GM19397 (cell line): Measurements from ENCODE around the gene GPR65.
A peak's percentile ranks its signal among the peaks of the same experiment; 100 is the strongest.
"Not testable (repeated sequence)": the region's sequence is repeated elsewhere in the genome, so short reads cannot be mapped to it uniquely, and the experiment has no call there.

Experiments
- ATAC-seq: cut with Tn5 transposase; IDR thresholded peaks from one replicate; pipeline ENCODE4 v1.9.1; 2021; ENCODE audit warnings: mild to moderate bottlenecking, moderate library complexity; ENCODE audit not compliant: unreplicated experiment

The GPR65 gene

GRCh38 chr14:88003425-88003824 lies 1.5 kb upstream of the GPR65 start:
- no peak for ATAC-seq

- ATAC-seq = no peak
These were observed 364 bp upstream of the GPR65 start for GRCh38 chr14:88004506-88005036.

GRCh38 chr14:88005978-88006851 lies 1.3 kb downstream of the GPR65 start:
- peak; percentile 91 for ATAC-seq

GRCh38 chr14:88007608-88008007 lies 2.7 kb downstream of the GPR65 start:
- ATAC-seq = no peak

- no peak for ATAC-seq
These were observed 3.3 kb downstream of the GPR65 start for GRCh38 chr14:88008039-88008742.

DNA sequence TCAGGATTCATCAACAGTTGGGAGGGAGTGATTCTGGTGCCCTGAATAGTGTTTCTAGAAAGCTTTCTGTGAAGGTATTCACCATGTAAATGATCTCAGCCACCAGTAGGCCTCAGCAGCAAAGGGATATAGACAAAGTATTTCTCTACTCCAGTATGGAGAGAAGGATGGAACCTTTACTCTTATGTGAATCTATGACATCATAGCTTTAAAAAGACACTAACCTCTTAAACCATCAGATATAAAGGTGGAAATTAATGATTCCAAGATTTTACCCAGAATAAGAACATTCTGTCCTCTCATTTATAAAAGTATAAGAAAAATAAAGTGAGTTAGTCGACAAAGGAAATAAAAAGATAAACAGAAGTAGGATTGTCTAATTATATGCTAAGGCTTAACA lies 4.6 kb downstream of the GPR65 start:
- no peak for ATAC-seq

DNA sequence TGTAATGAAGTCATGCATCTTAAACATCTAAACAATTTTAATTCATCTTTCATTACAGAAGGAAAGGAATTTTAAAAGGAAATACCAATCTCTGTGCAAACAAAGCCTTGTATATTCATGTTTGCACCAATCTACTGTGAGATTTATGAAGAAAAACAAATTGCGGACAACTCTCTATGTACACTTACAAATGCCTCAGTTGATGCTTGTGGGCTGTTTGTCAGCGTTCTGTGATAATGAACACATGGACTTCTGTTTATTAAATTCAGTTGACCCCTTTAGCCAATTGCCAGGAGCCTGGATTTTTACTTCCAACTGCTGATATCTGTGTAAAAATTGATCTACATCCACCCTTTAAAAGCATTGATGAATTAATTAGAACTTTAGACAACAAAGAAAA lies 5.4 kb downstream of the GPR65 start:
- ATAC-seq = no peak

DNA sequence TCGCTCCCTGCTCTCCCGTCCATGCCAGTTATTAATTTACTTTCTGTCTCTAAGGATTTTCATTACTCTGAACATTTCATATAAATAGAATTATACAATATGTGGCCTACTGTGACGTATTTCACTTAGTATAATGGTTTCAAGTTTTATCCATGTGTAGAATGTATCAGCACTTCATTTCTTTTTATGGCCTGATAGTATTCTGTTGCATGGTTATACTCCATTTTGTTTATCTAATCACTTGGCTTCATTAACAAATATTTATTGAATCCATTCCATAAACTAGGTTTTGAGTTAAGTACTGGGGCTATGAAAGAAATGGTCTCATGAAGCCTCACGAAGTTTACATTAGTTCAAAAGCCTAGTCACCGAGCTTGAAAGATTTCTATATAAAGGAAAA lies 7.6 kb downstream of the GPR65 start:
- ATAC-seq = no peak

DNA sequence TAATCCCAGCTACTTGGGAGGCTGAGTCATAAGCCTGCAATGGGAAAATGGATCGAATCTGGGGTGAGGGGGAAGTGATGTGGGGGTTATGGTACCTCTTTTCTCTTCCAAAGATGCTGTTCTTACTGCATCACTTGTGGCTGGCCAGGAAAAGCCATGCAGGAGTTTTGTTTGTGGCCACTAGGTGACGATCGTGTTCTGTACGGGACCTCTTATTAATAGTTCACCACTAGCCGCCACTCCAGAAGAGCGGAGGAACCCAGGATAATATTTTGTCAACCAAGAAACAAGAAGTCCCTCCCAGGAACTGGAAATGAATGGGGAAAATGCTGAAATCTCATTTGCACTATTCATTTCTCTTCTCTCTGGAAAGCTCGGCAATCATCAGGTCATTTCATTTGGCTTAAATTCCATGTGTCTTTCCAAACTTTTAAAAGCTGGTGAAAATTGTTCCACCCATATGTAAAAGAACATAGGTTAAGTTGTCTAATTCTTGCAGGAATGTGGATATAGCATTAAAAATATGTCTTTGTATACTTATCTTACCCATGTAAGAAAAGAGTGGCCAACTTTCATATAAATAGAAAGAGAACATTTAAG lies 8.9 kb downstream of the GPR65 start:
- ATAC-seq = peak; percentile 89

- ATAC-seq = no peak
These were observed 11.8 kb downstream of the GPR65 start for GRCh38 chr14:88016768-88017167.

DNA sequence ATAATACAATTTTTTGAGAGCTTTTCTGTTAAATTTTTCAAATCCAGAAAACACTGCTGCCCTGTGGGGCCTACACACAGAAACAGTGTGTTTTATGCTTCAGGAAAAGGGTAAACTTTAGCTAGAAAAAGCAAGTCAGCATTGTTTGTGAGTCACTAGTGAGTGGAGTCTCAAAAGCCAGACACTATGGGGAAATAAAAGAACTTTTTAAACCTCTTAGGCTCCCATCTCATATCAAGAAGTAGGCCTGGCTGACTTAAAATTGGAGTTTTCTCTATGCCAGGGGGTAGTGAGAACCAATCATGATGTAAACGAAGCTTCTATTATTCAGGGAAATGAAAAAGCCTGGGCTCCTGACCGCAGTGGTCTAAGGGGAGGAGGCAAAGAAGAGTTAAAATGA lies 12.6 kb downstream of the GPR65 start:
- ATAC-seq = no peak

DNA sequence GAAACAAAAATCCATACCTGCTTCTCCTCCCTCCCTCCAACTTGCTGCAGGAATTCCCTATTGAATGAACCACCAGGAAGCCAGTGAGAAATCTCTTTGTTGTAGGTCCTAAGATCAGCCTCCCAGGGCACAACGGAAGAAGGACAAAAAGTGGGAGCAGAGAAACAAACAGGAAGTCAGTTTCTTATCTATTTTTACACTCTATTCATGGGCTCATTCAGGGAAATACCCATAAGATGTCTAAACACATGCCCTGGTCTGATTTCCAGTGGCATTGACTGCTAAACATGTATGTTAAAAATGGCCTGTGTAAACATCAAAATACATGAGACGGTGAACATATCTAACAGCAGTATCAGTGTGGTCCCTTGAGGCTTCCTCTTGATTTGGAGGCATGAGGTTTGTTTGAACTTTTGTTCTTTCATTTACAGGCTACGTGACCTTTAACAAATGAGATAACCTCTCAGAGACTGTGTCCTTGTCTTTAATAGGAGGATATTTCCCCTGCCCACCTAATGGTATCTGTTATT lies 18.8 kb downstream of the GPR65 start:
- ATAC-seq = no peak

- ATAC-seq = not testable (repeated sequence)
These were observed 19.5 kb downstream of the GPR65 start for GRCh38 chr14:88024252-88025086.

DNA sequence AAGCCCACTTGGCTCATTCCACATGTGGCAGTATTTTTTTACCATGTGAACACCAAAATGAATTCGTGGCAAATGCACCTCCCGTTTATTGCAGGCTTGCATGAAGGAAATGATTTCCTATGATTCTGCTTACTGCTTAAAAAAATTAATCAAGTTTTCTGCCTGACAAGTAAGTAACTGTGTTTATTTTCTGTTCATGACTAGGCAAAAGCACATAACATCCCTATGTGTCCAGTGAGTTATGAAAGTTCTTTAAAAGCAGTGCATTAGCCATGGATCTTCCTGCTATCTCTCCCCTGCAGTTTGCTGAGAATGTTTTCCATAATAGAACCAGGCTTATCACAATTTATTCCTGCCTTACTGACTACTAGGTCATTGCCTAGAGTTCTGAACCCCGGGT lies 20.4 kb downstream of the GPR65 start:
- ATAC-seq = no peak

DNA sequence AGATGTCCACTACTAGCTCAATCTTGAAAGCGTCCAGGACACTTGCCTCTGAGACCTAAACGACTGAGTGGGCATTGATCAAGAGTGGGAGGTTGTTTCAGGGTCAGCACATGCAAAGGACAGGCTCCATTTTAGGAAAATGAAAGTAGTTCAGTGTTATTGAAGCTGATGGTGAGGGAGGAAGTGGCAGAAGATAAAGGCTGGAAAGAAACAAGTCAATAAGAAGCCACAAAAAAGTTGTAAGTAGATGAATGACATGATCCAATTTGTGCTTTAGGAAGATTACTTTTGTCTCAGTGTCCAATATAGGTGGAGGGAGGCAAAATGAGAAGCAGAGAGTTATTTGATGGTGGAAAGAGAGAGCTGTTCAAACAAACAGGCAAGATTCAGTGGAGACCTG lies 22.0 kb downstream of the GPR65 start:
- peak; percentile 47 for ATAC-seq

DNA sequence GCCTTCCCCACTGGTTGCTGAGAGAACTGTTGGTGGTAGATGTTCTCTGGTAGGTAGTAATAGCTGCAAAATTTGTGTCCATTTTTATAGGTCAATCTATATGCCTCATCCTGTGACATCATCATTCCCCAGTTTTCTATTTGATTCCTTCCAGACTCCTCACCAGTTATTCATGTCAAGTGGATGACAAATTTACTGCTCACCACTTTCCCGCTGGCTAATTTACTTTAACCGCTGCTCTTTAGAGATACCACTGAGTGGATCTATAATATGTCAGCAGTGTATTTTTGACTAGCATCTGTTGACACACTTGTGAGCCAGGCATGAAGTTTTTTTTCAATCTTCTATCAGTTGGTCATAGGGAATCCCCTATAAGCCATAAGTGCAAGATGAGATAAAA lies 24.6 kb downstream of the GPR65 start:
- no peak for ATAC-seq

- ATAC-seq = no peak
These were observed 25.1 kb downstream of the GPR65 start for GRCh38 chr14:88030079-88030478.

GRCh38 chr14:88030892-88031291 lies 26.0 kb downstream of the GPR65 start:
- no peak for ATAC-seq

GRCh38 chr14:88032373-88032772 lies 27.4 kb downstream of the GPR65 start:
- ATAC-seq = no peak

DNA sequence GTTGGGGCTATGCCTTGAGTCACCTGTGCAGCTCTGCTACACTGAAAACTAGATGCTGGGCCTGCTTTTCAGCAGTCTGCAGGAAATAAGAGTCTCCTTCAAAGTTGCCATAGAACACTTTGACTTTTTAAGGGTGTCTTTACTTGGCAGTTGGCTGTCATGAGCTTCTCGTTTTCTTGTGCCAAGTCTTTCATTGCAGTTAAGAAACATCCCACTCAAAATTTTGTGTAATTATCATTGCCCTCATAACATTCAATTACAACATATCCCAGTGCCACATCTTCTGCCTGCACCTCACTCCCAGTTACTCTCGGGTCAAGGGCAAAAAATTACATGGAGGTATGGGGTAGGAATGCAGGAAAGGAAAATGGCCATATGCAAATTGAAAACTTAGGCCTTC lies 29.1 kb downstream of the GPR65 start:
- no peak for ATAC-seq

DNA sequence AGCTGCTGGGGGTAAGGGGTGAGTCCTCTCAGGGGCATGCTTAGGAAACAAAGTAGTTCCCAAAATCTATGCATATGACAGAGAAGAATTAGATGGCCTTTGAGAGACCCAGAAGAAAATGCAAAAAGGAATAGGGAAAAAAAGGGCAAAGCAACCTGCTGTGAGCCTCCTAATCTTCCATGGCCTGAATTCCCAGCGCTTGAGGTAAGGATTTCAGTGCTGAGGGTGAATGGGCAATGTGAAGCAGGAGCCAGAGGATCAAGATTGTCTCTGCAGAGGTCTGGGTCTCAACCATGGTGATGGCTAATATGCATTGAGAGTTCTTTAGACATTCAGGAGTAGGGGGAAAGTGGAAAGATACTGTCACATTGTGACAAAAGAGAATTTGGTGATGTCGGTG lies 31.5 kb downstream of the GPR65 start:
- ATAC-seq = no peak
